ENCODE measurements around the gene HADHA.

HADHA gene

GRCh38 chr2:26184121-26184520 lies 60.3 kb downstream of the HADHA start:
- Mint-ChIP-seq H3K4me1 (ENCODE audit: low read depth in 2 of 2) (peaks cover 4 to 13% of the 10 kb centered on the region in 2 donors), H3K36me3 (ENCODE audit: insufficient read depth) (peaks cover 6% of the 10 kb centered on the region)

DNA sequence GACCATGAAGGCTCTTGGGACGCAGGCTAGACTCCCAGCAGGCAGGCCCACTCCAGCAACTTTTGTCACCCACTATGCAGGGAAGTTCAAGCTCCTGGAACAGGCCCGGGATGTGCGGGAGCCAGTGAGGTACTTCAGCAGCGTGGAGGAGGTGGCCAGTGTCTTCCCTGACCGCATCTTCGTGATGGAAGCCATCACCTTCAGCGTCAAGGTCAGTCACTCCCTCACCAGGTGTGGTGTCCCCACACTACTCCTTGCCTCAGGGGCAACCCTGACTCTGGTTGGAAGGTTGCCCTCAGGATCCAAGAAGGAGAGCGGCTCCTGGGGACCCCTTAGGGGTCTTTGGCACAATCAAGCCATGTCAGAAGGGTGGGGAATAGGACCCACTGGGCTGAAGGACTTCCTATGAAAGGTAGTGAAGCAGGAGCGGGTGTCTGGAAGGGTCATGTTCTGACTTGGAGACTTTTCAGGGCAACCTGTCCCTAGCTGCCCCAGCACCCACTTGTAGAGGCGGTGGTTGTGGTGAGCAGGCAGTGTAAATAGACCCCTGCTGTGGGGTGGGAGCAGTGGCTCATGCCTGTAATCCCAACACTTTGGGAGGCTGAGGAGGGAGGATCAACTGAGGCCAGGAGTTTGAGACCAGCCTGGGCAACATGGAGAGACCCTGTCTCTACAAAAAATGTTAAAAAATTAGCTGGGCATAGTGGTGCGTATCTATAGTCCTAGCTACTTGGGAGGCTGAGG lies 61.4 kb downstream of the HADHA start:
- H3K27ac Mint-ChIP-seq: peak overlapping the region; percentile 10 to 51
- H3K4me1 Mint-ChIP-seq (ENCODE audit: low read depth in 2 of 2): peaks cover 6 to 14% of the 10 kb centered on the region in 2 donors
- ATAC-seq (replicated peaks) (no peak), DNase-seq (no peak)
- peaks cover 6% of the 10 kb centered on the region for H3K36me3 Mint-ChIP-seq (ENCODE audit: insufficient read depth)
- H3K27me3 Mint-ChIP-seq: peaks cover 18 to 40% of the 10 kb centered on the region in 2 donors
- no peaks in the 10 kb centered on the region for H3K9me3 Mint-ChIP-seq
- H3K4me3 Mint-ChIP-seq: peak overlapping the region; percentile 54 to 67

More at GRCh38 chr2:26184121-26184520, 60.3 kb downstream of the HADHA start:
- Mint-ChIP-seq H3K4me3 (peak overlapping the region; percentile 54 to 67), H3K9me3 (no peaks in the 10 kb centered on the region), H3K27me3 (peaks cover 17 to 30% of the 10 kb centered on the region in 2 donors), H3K27ac (peak overlapping the region in 1 of 2 donors; percentile 10)
- no peak for ATAC-seq (replicated peaks)
- no peak for DNase-seq

DNA sequence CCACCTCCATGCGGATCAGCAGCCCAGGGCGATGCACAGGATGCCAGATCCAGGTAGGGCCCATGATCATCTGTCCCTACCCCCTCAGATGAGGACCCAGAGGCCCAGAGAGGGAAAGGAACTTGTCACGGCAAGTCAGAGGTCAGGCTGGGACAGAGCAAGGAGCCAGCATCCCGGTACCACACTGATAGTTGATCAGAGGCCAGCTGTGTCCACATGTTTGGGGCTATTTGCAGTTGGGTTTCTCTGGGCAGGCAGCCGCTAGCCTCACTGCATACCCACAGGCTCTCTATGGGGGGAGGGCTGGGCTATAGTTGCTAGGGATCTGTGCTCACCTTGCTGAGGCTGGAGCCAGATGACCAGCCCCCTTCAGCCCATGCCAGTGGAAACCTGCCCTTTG lies 62.0 kb downstream of the HADHA start:
- peaks cover 6% of the 10 kb centered on the region for H3K36me3 Mint-ChIP-seq (ENCODE audit: insufficient read depth)
- no peak for DNase-seq
- peaks cover 6 to 14% of the 10 kb centered on the region in 2 donors for H3K4me1 Mint-ChIP-seq (ENCODE audit: low read depth in 2 of 2)
- H3K27ac Mint-ChIP-seq: no peak overlapping the region
- ATAC-seq (replicated peaks): no peak
- no peak overlapping the region for H3K4me3 Mint-ChIP-seq
- no peaks in the 10 kb centered on the region for H3K9me3 Mint-ChIP-seq
- H3K27me3 Mint-ChIP-seq: peaks cover 18 to 41% of the 10 kb centered on the region in 2 donors

- peak overlapping the region in 1 of 2 donors; percentile 29 for H3K27ac Mint-ChIP-seq
Observed at GRCh38 chr2:26179446-26179913, 65.0 kb downstream of the HADHA start.

DNA sequence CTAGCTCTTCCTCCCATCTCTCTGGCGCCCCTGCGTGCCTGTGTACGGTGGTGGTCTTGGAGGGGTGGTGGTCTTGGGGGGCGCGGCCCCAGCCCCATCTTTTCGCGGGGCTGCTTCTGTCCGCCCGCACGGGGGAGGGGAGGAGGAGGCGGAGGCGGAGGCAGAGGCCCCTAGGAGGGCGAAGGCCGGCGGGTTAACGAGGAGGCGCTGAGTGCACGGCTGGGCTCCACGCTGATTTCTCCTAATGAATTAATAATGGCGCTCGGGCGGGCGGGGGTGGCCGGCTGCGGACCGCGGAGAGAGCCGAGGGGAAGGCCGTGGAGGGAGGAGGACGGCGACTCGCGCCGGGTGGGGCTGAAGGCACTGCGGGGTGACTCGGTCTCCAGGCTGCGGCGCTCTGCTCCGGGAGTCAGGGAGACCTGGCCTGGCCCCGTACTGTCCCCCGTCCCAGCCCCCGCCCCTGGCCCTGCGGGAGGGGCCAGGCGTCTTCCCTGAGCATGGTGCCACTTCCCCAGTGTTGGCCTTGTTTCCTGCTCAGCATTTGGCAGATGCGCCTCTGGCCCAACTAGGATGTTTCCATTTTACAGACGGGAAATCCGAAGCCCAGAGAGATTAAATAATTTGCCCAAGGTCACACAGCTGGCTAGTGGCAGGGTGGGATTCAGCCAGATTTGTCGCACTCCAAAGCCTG lies 65.5 kb downstream of the HADHA start:
- H3K27me3 Mint-ChIP-seq: peaks cover 42 to 77% of the 10 kb centered on the region in 2 donors
- ATAC-seq (replicated peaks): peak; percentile 53

More at GRCh38 chr2:26179446-26179913, 65.0 kb downstream of the HADHA start:
- Mint-ChIP-seq H3K36me3 (ENCODE audit: insufficient read depth) (no peaks in the 10 kb centered on the region), H3K4me1 (ENCODE audit: low read depth in 2 of 2) (peaks cover 9 to 13% of the 10 kb centered on the region in 2 donors), H3K4me3 (peak overlapping the region; percentile 73 to 76), H3K27me3 (peaks cover 37 to 71% of the 10 kb centered on the region in 2 donors), H3K9me3 (no peaks in the 10 kb centered on the region)
- no peak for ATAC-seq (replicated peaks)
- no peak for DNase-seq

GRCh38 chr2:26178246-26178645 lies 66.2 kb downstream of the HADHA start:
- ATAC-seq (replicated peaks) (no peak), DNase-seq (no peak)
- Mint-ChIP-seq H3K4me1 (ENCODE audit: low read depth in 2 of 2) (peaks cover 12 to 14% of the 10 kb centered on the region in 2 donors), H3K27ac (no peak overlapping the region), H3K36me3 (ENCODE audit: insufficient read depth) (no peaks in the 10 kb centered on the region), H3K27me3 (peaks cover 42 to 78% of the 10 kb centered on the region in 2 donors), H3K4me3 (peak overlapping the region; percentile 73 to 76), H3K9me3 (no peaks in the 10 kb centered on the region)

More for the DNA sequence above, 65.5 kb downstream of the HADHA start:
- Mint-ChIP-seq H3K36me3 (ENCODE audit: insufficient read depth) (no peaks in the 10 kb centered on the region), H3K27ac (peak overlapping the region in 1 of 2 donors; percentile 29), H3K4me3 (peak overlapping the region; percentile 73 to 76), H3K9me3 (no peaks in the 10 kb centered on the region), H3K4me1 (ENCODE audit: low read depth in 2 of 2) (peaks cover 12 to 13% of the 10 kb centered on the region in 2 donors)
- DNase-seq: no peak

DNA sequence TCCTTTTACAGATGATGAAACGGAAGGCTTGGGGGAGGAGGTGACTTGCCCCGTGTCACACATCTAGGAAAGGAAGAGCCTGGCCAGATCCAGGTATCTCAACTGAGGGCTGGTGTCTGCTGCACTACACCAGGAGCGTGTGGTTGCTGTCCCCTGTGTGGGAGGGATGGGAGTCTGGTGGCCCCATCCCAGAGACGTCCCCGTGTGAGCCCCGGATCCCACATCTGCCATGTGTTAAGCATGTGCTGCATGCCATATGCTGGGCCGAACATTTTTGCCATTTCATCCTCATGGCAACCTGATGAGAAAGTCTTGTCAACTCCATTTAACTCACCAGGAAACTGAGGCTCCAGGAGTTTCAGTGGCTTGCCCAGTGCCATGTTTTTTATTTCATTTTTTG lies 67.3 kb downstream of the HADHA start:
- no peak for ATAC-seq (replicated peaks)
- Mint-ChIP-seq H3K36me3 (ENCODE audit: insufficient read depth) (no peaks in the 10 kb centered on the region), H3K9me3 (no peaks in the 10 kb centered on the region), H3K4me1 (ENCODE audit: low read depth in 2 of 2) (peaks cover 15 to 16% of the 10 kb centered on the region in 2 donors), H3K27me3 (peaks cover 45 to 80% of the 10 kb centered on the region in 2 donors), H3K4me3 (no peak overlapping the region), H3K27ac (no peak overlapping the region)
- no peak for DNase-seq

- peaks cover 3% of the 10 kb centered on the region for H3K36me3 Mint-ChIP-seq (ENCODE audit: insufficient read depth)
- H3K27ac Mint-ChIP-seq: no peak overlapping the region
- H3K4me1 Mint-ChIP-seq (ENCODE audit: low read depth in 2 of 2): peaks cover 22% of the 10 kb centered on the region in 2 donors
- DNase-seq (no peak), ATAC-seq (replicated peaks) (no peak)
- H3K27me3 Mint-ChIP-seq: peaks cover 52 to 82% of the 10 kb centered on the region in 2 donors
- H3K9me3 Mint-ChIP-seq: no peaks in the 10 kb centered on the region
- H3K4me3 Mint-ChIP-seq: no peak overlapping the region
Observed at GRCh38 chr2:26176279-26176615, 68.2 kb downstream of the HADHA start.

DNA sequence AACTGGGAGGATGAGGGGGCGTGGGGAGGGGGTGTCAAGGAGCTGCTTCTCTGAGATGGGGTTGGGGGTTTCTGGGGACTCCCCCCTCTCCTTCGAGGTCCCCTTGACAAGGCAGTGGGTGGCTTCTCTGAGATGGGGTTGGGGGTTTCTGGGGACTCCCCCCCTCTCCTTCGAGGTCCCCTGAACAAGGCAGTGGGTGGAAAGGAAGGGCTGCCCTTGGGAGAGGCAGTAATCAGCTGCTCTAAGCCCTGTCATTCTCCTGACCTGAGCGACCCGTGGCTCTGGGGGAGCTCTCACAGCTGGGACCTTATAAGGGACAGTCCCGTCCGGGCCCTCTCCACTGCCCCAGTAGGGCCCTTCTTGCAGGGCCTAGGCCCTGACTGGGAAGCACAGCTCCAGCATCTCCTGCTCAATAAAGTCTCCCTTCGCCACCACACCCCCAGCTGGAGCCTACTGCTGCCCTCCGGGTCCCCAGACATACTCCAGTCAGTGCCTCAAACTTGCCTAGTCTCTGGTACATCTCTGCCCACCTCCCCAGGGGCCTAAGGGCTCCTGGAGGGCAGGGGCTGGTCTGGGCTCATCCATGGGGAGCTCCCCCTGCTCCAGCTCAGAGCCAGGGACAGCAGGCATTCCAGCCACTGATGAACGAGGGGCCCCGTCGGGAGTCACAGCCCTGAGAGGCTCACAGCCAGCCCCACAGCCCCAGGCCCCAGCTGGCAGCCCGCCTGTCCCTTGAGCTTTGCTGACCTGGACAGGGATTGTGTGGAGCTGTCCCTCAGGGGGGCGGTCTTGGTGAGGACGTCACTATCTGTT lies 68.8 kb downstream of the HADHA start:
- no peak overlapping the region for H3K27ac Mint-ChIP-seq
- peaks cover 22% of the 10 kb centered on the region in 2 donors for H3K4me1 Mint-ChIP-seq (ENCODE audit: low read depth in 2 of 2)
- H3K27me3 Mint-ChIP-seq: peaks cover 48 to 82% of the 10 kb centered on the region in 2 donors
- H3K9me3 Mint-ChIP-seq: no peaks in the 10 kb centered on the region
- ATAC-seq (replicated peaks) (no peak), DNase-seq (no peak)
- peaks cover 3% of the 10 kb centered on the region for H3K36me3 Mint-ChIP-seq (ENCODE audit: insufficient read depth)
- no peak overlapping the region for H3K4me3 Mint-ChIP-seq

DNA sequence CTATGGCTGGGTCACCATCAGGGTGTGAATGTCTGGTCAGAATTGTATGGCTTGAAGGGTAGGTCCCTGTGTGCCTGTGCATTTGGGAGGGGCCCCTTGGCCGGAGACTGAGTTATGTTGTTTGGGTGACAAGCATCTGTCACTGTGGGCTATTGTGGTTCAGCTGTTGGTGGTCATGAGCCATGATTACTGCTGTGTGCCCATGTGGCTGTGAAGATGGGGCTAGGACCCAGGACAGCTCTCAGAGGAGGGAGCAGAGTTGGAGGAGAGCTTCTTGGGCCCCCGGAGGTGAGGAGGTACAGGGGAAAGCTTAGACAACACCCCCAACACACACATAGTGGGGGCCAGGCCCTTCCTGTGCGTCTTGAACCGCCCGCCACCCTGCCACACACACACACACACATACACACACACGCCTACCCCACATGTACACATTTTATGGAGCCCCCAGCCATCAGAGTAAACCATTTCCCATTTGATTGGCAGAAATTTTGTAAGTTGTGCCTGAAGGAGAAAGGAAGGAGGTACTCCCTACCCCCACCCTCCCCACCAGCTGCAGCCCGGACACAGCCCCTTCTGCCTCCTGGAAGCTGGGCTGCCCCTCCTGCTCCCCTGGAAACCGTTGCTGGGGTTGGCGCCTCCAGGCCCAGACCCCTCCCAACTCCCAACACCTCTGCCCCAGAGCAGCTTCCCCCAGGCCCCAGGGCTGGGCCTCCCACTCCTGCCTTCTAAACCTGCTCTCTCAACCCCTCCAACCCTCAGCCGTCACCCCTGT lies 69.6 kb downstream of the HADHA start:
- DNase-seq (no peak), ATAC-seq (replicated peaks) (peak; percentile 46)
- Mint-ChIP-seq H3K9me3 (no peaks in the 10 kb centered on the region), H3K4me3 (peak overlapping the region; percentile 66 to 70), H3K36me3 (ENCODE audit: insufficient read depth) (peaks cover 3% of the 10 kb centered on the region), H3K27me3 (peaks cover 41 to 80% of the 10 kb centered on the region in 2 donors), H3K4me1 (ENCODE audit: low read depth in 2 of 2) (peaks cover 19 to 22% of the 10 kb centered on the region in 2 donors), H3K27ac (no peak overlapping the region)

DNA sequence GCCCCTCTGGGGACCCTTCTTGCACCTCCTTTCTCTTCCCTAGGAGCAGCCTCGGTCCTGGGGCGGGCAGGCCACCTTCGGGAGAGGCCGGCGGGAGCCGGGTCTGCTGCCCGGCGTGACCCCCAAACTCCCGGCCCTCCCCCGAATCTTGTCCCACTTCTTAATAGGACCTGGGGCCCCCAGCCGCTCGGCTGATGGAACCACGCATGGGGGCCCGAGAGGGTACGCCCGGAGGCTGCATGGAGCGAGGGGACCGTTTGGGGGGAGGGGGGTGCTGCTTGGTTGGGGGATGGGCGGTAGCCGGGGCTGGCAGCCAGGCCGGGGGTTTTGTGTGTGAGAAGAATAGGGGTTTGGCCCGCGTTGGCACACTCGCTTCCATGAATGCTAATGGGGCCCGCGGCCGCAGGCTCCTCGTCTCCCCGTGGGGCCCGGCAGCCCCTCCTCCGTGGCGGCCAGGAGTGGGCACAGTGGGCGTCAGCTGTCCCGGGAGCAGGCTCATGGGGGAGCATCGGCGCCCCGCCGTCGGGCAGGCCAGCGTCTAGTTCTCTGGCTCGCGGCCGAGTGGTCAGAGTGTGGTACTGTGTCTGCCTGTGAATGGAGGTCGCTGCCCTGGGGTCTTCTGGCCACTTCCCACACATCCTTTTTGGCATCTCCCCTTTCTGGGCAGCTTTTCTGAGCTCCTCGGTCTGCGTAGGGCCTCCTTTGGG lies 70.5 kb downstream of the HADHA start:
- no peaks in the 10 kb centered on the region for H3K9me3 Mint-ChIP-seq
- DNase-seq (no peak), ATAC-seq (replicated peaks) (no peak)
- peaks cover 15 to 16% of the 10 kb centered on the region in 2 donors for H3K4me1 Mint-ChIP-seq (ENCODE audit: low read depth in 2 of 2)
- H3K27ac Mint-ChIP-seq: no peak overlapping the region
- H3K4me3 Mint-ChIP-seq: peak overlapping the region; percentile 70 to 77
- peaks cover 36 to 80% of the 10 kb centered on the region in 2 donors for H3K27me3 Mint-ChIP-seq
- peaks cover 3% of the 10 kb centered on the region for H3K36me3 Mint-ChIP-seq (ENCODE audit: insufficient read depth)
